CD4-positive, alpha-beta T cell treated with Interleukin-12 subunit alpha and Interleukin-12 subunit beta, for 1 hour (primary cell): ENCODE measurements around the gene ATP6V0D1.
"Not testable (repeated sequence)": the region's sequence is repeated elsewhere in the genome, so short reads cannot be mapped to it uniquely, and the experiment has no call there.

ENCODE experiments used
- DNase-seq: peaks from one replicate; pipeline ENCODE4 v3.0.0-alpha.2; 2020

Gene ATP6V0D1

GRCh38 chr16:67424261-67424615 lies 56.7 kb downstream of the ATP6V0D1 start:
- no peak for DNase-seq

- no peak for DNase-seq
Measured at GRCh38 chr16:67423611-67424260, 57.2 kb downstream of the ATP6V0D1 start.

- DNase-seq, result no peak
Measured at GRCh38 chr16:67423015-67423414, 57.9 kb downstream of the ATP6V0D1 start.

- no peak for DNase-seq
Measured at GRCh38 chr16:67421030-67421429, 59.9 kb downstream of the ATP6V0D1 start.

- DNase-seq, result no peak
Measured at GRCh38 chr16:67419931-67420330, 61.0 kb downstream of the ATP6V0D1 start.

GRCh38 chr16:67419502-67419901 lies 61.5 kb downstream of the ATP6V0D1 start:
- DNase-seq, result no peak

GRCh38 chr16:67417333-67418061 lies 63.5 kb downstream of the ATP6V0D1 start:
- DNase-seq, result no peak

- peak; percentile 52 for DNase-seq
Measured at GRCh38 chr16:67415872-67416793, 64.8 kb downstream of the ATP6V0D1 start, which contains the start of gene ZDHHC1. Gene ZDHHC1 (minus strand): TSS chr16:67416477. CDS start chr16:67407775, 8,702 bp downstream.

GRCh38 chr16:67415421-67415820 lies 65.5 kb downstream of the ATP6V0D1 start:
- DNase-seq, result not testable (repeated sequence)

- DNase-seq, result no peak
Measured at GRCh38 chr16:67413978-67414911, 66.7 kb downstream of the ATP6V0D1 start.

- DNase-seq, result no peak
Measured at GRCh38 chr16:67412294-67412693, 68.7 kb downstream of the ATP6V0D1 start.

- no peak for DNase-seq
Measured at GRCh38 chr16:67411339-67411738, 69.6 kb downstream of the ATP6V0D1 start.

- no peak for DNase-seq
Measured at GRCh38 chr16:67409631-67410030, 71.3 kb downstream of the ATP6V0D1 start.

- no peak for DNase-seq
Measured at GRCh38 chr16:67407788-67408452, 73.0 kb downstream of the ATP6V0D1 start.

GRCh38 chr16:67407176-67407787 lies 73.7 kb downstream of the ATP6V0D1 start:
- DNase-seq, result no peak

- no peak for DNase-seq
Measured at GRCh38 chr16:67406111-67406971, 74.6 kb downstream of the ATP6V0D1 start.

GRCh38 chr16:67405336-67405735 lies 75.6 kb downstream of the ATP6V0D1 start:
- DNase-seq, result no peak

- DNase-seq, result no peak
Measured at GRCh38 chr16:67404740-67405226, 76.2 kb downstream of the ATP6V0D1 start.

GRCh38 chr16:67403976-67404555 lies 76.9 kb downstream of the ATP6V0D1 start:
- no peak for DNase-seq

GRCh38 chr16:67400901-67401300 lies 80.1 kb downstream of the ATP6V0D1 start:
- no peak for DNase-seq
